Daoy (cell line): ENCODE measurements around the gene ARMC8. TPM values are rescaled to one million over a fixed set of nuclear protein-coding genes. Genes with fewer than 3 reads are reported as not detected.
A peak's percentile ranks its signal among the peaks of the same experiment; 100 is the strongest.

Experiments
- DNase-seq: peaks from one replicate; pipeline ENCODE4 v3.0.0-alpha.2; 2015; ENCODE audit warnings: low read depth
- total RNA-seq: library from RNA; depleted of rRNA; stranded (reverse); fragments of >200 nt; shearing (Covaris generic); gene quantifications from 2 replicates; pipeline ENCODE4 v1.2.3, GENCODE V29; 2014

The ARMC8 gene
- total RNA-seq, 1 experiment from 2014 or later = 56.3 TPM

- no peak for DNase-seq
These were observed 12.8 kb downstream of the ARMC8 start for GRCh38 chr3:138199851-138200250.

DNA sequence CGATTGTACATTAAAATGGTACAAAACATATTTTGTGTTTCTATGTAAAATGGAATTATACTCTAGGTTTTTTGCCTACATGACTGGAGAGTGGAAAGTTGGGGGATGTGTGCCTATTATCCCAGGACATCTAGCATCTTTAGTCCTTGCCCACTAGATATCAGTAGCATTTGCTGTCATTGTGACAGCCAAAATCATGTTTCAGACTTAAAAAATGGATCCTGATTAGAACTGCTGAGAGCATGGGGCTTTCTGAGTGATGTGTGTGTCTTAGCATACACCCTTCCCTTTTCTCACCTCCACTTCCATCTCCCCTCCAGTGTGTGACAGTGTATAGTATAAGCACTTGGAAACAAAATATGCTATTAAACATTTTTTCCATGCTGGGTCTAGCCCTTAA is 13.3 kb downstream of the ARMC8 start:
- DNase-seq = no peak

DNA sequence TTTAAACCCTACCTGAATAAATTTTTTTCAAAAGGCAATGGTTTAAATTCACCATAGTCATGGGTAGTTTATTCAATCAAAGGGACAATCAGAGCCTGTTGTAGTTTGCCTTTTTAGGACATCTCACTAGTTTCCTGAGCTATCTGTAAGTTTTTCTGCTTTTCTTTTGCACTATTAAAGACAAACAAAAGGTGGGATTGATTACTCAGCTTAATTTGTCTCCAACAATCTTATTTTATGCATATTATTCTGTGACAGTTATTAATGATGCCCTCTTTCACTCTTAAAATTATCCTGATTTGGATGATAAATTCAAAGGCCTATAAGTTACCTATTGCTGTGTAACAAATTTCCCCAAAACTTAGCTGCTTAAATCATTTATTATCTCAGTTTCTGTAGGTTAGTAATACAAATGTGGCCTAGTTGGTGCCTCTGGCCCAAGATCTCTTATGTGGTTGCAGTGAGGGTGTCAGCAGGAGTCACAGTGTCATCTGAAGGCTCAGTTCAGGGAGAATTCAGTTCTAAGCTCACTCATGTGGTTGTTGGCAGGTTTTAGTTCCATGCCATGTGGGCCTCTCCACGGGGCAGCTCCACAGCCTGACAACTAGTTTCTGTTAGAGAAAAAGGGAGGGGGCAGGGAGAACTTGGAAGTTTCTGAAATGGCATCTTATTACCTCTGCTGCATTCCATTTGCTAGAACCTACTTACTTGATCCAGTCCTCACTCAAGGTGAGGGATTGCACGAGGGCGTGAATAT is 16.0 kb downstream of the ARMC8 start:
- no peak for DNase-seq

GRCh38 chr3:138203938-138204337 is 16.8 kb downstream of the ARMC8 start:
- no peak for DNase-seq

DNA sequence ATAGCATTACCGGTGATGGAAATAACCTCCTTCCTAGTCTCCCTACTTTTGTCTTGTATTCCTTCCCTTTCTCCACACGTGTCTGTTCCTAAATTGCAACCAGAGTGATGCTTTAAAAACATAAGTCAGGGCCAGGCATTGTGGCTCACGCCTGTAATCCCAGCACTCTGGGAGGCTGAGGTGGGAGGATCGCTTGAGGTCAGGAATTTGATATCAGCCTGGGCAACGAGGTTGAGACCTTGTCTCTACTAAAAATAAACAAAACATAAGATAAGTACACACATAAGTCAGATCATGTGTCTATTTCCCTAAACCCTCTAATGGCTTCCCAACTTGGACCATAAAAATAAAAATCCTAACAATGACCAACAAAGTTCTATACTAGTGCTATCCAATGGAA is 18.4 kb downstream of the ARMC8 start:
- peak; percentile 6 for DNase-seq

DNA sequence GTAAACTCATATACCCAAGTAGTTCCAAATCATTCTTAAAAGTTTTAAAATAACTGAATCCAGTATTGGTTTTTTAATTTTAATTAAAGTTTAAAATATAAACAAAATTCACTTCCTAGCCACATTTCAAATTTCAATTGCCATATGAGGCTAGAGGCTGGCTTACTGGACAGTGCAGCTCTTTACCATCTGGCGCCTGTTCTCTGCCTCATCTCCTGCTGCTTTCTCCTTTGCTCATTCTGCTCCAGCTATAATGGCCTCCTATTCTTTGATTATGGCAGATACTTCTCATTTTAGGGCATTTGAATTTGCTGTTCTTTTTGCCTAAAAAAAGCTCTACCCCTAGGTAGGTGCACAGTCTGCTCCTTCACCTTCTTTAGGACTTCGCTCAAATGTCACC is 19.1 kb downstream of the ARMC8 start:
- DNase-seq = no peak

DNA sequence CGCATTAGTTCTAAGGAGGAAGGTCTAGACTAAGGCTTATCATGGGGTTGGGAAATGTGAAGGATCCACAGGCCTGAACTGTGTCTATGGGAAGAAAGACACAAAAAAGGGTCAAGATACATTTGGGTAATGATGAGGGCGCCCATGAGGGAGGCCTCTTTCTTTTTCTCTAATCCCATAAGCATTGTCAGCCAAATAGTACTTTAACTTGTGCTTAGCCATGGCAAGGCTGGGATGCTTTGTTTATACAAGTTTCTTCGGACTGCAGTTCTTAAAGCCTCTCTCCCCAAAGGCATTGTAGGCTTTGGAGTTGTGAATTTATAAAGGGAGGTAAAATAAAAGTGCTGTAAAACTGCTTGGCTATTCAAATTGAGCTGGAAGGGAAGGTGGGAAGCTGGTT is 23.4 kb downstream of the ARMC8 start:
- no peak for DNase-seq

GRCh38 chr3:138213398-138214085 is 26.4 kb downstream of the ARMC8 start:
- no peak for DNase-seq

DNA sequence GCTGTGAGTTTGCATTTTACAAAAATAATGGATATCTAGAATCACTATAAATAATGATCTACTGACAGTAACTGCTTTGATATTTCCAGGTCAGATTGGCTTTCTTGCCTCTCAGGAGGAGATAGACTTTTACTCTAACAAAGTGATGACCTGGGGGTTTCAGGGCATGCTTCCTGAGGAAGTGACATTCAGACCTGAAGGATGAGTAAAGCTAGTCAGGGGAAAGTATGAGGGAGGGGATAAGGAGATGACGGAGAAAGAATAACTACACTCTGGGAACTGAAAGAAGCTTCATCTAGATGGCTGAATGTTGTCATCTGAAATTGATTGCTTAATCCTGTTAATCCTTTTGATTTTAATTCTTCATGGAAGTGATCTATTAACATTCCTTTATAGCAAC is 32.2 kb downstream of the ARMC8 start:
- no peak for DNase-seq

GRCh38 chr3:138220242-138220641 is 33.1 kb downstream of the ARMC8 start:
- no peak for DNase-seq

- DNase-seq = peak; percentile 10
These were observed 33.7 kb downstream of the ARMC8 start for GRCh38 chr3:138220788-138221187.

DNA sequence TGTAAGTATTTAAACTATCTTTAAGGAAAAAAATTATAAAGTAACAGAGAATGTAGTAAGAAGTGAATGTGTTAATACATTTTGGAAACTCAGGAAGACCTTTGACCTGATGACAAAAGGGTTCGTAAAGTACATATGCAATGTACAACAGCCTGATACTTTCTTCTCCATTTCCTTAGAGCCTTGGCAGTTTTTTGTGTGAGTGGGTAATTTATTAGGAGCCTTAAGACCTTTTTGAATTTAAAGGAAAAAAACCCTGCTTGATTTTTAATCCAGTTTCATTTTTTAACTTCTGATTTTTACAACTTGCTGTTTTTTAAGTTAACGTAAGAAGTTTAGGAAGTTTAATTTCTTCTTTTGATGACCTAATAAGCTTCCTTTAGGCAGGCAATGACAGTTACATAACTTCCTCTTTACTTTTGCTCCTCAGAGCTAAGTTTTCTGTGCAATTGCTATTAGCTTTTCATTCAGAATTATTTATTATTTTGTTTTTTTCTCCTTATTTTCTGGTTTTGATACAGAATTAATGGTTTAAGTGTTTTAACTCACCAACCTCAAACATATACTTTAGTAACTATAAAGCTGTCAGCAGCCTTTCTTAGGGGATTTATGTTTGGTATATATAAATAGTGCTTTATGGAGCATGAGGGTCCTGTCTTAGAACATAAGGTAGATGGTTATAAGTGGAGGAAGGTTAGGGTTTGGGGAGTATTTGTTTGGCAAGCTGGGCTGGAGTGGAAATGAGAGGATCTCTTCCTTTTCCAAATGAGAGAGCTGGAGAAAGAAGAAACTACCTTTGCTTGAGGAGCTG is 35.2 kb downstream of the ARMC8 start:
- DNase-seq = no peak

DNA sequence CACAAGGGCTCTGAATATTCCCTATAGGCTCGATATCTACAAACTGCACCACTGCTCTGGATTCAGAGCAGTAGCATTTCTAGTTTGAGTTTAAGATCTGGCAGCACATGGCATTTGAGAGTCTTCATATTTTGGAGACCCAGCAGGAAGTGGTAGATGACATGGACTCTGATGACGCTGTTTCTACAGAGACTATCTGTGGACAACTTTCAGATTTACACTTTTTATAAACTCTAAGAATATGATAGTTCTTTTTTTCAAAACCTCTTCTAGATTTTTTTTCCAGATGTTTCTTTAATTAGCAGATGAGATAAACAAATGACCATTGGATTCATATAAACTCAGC is 35.8 kb downstream of the ARMC8 start:
- DNase-seq = no peak

DNA sequence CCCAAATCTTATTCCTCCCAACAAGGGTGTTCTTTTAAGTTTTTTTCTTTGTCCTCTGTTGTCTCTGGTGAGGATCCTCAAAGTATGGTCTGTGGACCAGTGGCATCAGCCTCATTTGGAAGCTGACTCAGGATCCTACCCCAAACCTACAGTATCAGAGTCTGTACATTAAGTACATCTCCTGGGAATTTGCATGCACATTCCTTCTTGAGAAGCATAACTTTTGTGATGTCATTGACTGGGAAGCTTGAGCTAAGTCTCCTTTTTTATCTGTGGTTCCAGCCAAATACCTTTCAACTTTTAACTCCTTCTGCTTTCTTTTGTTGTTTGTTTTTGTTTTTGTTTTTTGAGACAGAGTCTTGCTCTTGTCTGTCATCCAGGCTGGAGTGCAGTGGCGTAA is 40.5 kb downstream of the ARMC8 start:
- no peak for DNase-seq

DNA sequence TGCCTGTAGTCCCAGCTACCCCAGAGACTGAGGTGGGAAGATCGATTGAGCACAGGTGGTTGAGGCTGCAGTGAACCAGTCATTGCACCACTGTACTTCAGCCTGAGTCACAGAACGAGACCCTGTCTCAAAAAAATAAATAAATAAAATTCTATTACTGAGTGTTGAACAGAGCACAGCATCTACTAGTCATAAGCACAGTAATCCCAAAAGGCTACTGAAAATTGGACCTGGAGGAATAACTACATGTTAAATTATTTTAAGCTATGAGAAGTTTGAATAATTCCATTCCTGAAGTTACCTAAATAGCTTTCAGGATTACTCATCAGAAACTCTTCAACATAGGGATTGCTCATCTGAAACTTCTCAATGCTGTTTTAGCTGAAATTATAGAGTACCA is 43.4 kb downstream of the ARMC8 start:
- no peak for DNase-seq

DNA sequence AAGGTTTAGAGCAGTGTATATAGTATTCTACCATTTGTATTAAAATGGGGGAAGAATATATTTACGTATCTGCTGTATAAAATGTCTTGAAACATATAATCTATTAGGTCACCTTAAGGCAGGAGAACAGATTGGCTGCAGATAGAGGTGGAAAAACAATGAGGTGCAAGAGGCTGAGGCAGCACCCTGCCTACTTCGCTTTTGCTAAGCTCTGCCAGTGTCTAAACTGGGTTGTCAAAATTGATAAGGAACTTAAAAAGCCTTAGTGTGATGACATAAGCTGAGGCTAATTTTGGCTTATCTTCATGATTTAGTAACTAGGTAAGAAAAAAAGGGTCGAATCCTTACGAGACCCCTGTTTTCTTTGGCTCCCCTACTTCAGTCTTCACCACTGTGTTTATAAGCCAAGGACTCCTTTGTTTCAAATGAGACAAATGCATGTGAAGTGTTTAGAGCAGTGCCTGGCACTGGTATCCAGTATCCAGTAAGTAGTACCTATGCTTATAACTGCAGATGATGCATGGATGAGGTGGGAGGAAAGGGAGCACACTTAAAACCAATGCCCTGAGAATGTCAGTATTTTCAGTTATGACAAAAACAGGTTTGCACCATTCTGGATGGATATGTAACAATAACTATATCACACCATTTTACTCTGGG is 45.7 kb downstream of the ARMC8 start:
- no peak for DNase-seq

DNA sequence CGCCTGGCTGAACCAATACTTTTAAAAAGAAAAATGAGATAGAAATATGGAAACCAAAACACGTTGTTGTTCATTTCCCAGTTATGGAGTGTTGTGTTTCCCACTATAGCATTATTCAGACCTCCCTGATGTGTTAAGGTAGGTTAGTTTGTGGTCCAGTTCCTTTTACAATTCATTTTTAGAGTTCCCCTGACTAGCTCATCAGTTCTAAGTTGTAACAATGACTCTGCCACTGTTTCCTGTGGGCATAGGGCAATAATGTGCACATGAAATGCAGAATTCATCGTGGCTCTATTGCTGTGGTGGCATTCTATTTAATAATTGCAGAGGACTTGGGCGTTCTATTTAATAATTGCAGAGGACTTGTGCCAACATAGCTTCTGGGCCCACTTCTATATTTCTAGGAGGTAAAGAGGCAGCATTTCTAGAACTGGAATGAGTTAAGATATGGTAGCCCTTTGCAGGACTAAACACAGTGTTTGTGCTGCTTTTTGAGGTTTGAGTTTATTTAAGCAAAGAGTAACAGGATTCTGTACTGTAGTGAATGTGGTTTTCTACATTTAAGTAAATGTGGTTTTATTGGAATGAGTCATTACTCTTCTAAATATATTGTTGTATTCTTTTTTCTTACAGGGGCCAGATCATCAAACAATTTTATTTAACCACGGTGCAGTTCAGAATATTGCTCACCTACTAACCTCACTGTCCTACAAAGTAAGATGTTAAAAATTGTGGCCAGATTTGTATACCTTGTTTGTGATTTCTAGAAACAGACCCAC is 47.5 kb downstream of the ARMC8 start:
- no peak for DNase-seq

GRCh38 chr3:138238711-138239110 is 51.6 kb downstream of the ARMC8 start:
- no peak for DNase-seq

GRCh38 chr3:138241061-138241460 is 54.0 kb downstream of the ARMC8 start:
- no peak for DNase-seq

DNA sequence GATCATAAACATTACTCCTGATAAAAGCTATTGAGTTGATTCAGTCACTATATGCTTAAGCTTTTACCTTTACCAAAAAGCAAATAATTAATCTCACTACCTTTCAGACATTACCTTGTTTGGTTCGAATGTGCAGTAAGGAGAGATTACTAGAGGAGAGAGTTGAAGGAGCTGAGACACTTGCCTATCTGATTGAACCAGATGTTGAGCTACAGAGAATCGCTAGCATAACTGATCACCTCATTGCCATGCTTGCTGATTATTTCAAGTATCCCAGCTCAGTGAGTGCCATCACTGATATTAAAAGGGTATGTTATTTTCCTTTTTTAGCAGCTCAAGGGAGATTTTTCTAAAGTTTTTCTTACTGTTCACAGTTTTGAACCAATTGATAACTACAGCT is 54.6 kb downstream of the ARMC8 start:
- DNase-seq = no peak

- DNase-seq = no peak
These were observed 55.4 kb downstream of the ARMC8 start for GRCh38 chr3:138242466-138242865.

DNA sequence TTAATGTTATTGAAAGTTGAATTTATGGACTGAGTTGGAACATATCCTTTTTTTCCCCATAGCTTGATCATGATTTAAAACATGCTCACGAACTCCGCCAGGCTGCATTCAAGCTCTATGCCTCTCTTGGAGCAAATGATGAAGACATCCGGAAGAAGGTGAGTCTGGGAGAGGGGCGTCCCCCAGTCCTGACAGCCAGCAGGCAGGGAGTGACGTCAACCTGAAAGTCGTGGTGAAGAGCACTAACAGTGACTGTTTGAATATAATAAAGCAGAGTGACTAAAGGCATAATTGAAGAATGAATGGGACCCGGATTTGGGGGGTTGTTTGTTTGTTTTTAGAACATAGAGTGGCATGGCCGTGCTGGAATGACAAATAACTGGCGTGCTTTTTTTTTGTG is 57.9 kb downstream of the ARMC8 start:
- no peak for DNase-seq
